GM18508 (cell line): ENCODE results near the gene CEMP1.
"Not testable (repeated sequence)": the region's sequence is repeated elsewhere in the genome, so short reads cannot be mapped to it uniquely, and the experiment has no call there.

Experiments used
- ATAC-seq: cut with Tn5 transposase; IDR thresholded peaks from one replicate; pipeline ENCODE4 v1.9.1; 2021; ENCODE audit warnings: moderate number of reproducible peaks; ENCODE audit not compliant: insufficient read depth, unreplicated experiment

CEMP1 gene, protein sequence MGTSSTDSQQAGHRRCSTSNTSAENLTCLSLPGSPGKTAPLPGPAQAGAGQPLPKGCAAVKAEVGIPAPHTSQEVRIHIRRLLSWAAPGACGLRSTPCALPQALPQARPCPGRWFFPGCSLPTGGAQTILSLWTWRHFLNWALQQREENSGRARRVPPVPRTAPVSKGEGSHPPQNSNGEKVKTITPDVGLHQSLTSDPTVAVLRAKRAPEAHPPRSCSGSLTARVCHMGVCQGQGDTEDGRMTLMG

DNA sequence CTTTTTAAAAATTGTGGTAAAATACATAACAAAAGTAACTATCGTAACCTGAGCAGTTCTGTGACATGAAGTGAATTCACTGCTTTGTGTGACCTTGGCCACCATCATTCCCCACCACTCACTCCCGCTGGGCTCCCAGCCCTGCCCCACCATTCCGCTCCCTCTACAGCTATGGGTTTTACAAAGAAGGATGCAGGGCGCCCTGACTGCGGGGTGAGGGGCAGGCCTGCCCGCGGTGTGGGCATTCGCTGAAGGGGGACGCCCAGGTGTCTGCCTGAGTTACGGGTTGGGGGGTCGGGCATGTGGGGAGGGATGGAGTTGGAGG, at the start of gene CEMP1:
CEMP1 (minus strand) TSS at position 38 of the 325 bp plus-strand sequence. CDS start 335 bp downstream, outside the sequence.
- ATAC-seq: no peak

DNA sequence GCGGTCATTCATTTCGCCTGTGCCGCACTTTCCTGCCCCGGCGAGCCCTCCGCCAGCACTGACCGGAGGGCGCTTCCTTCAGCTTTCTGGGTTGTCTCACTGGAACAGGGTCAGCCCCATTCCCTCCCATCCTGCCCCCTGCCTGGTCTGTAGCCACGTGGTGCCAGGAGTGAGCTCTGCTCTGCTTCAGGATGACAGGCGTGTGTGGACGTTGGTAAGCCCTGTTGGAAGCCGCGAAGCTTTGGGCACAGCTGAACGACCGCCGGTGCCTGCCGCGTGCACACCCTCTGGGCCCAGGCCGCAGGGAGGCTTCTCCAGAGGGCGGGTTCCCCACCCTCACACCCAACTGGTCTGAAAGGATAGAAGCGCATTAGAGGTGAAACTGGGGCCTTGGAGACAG, 49.6 kb upstream of the CEMP1 start:
- ATAC-seq: not testable (repeated sequence)

DNA sequence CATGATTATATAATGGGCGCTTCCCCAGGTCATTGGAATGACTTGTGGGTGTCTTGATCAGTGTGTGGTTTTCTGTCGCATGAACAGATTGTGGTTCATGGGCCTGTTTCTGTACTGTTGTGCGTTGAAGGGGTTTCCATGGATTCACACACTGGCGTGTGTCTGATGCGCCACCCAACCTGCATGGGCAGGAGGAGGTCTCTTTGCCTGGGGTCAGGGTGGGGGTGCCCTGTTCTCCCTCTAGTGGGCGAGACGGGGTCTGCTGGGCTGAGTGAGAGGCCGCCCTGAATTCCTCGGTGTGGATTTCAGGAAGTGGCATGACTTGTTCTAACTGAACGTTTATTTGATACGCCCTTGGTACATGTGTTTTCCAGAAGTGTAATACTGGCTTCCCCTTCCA, 48.9 kb upstream of the CEMP1 start:
- not testable (repeated sequence) for ATAC-seq

DNA sequence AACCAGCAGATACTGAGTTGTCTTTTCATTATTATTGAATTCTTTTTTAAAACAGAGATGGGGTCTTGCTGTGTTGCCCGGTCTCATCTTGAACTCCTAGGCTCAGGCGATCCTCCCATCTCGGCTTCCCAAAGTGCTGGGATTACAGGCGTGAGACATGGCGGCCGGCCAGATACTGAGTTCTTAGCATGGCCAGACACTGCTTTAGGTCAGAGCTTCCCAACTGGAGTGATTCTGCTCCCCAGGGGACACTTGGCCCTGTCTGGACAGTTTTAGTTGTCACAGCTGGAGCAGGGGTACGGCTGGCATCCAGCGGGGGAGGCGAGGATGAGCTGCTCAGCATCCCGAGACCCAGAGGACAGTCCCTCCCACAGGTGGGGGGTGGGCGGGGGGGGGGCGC, 47.7 kb upstream of the CEMP1 start:
- ATAC-seq: not testable (repeated sequence)

DNA sequence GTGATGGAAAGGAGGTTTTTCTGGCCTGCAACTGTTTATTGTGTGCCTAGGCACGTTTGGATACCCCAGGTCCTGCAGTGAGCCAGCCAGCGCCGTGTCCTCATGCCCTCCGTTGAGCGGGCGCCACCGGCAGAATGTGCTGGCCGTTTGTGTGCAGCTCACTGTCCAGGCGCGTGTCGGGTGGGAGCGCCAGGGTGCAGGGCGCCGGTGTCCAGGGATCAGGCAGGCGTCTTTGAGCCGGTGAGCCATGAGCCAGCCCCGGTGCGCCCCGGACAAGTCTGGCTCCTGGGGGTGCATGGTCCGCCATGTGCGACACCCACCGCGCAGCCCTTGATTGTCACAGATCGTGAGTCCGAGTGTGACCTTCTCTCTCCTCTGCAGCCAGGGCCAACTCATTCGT, 45.8 kb upstream of the CEMP1 start:
- ATAC-seq: not testable (repeated sequence)

DNA sequence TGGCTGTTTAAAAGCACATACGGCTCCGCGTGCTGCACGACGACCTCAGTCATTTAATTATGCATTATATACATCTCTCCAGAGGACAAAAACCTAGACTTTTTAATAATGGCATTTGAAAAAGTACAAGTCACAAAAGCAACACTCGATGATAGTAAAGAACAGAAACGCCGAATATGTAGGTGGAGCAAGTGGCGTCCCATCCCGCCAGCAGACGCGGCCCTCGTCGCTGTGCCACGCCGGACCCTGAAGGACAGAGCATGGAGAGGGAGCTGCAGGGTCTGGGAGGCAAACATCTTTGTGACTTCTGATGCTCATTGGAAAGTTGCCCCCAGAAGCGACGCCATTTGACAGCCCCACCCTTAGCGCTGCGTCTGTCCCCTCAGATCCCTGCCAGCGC, 44.6 kb upstream of the CEMP1 start:
- ATAC-seq: not testable (repeated sequence)

DNA sequence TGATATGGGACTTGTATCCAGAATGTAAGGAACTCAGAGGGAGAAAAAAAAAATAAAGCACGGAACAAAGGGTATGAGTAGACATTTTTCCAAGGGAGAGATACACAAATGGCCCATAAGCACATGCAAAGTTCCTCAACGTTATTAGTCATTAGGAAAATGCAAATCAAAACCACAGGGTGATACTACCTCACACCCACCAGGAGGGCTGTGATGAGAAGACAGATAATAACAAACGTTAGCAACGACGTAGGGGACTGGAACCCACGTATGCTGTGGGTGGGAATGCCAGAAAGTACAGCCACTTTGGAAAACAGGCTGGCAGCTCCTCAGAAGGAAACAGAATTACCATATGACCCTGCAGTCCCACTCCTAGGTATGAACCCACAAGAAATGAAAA, 41.5 kb upstream of the CEMP1 start:
- ATAC-seq: not testable (repeated sequence)

DNA sequence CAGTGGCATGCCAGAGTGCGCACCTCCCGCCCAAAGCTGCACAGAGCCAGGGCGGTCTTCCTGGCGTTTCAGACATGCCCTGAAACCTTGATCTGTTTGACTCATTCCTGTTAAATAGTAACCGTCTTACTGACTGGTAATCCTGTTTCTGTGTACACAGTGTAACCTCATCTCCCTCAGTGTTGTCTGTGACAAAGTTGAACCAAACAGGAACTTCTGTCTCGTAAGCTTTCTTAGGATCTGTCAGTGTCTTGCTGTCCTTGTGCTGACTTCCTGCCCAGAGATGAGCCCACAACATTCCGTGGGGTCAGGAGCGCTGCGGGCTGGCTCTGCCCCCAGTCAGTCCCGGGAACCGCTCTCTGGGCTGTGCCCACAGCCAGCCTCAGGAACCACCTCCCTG, 37.4 kb upstream of the CEMP1 start:
- not testable (repeated sequence) for ATAC-seq

DNA sequence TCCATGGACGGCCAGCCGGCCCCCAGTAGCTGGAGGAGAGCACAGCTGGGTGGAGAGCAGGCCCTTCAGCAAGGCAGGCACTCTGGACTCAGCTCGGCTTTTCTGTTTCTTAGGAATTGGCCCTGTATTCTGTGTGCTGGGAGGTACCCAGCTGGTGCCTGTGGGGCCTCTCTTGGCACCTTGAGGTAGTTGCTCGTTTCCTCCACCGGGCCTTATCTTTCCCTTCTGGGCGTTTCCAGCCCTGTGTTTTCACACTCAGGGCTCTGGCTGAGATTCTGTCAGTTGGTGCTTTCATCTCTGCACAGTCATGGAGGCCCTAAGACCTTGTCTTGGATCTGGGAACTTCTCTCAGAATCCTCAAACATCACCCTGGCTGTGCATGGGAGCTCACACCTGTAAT, 36.3 kb upstream of the CEMP1 start:
- not testable (repeated sequence) for ATAC-seq

DNA sequence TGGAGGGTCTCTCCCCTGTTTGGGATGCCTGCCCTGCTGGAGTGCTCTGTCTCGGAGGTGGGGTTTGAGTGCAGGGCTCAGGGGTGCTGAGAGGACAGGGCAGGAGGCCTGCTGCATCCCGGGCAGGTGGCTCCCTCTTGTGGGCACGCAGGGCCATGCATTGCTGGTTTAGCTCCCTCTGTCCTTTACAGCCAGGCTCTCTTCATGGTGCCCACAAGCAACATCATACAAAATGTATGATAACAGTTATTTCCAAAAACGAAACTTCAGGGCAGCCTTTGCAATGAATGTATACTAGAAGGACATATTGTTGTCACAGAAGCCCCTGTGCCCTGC, 29.6 kb upstream of the CEMP1 start:
- not testable (repeated sequence) for ATAC-seq

DNA sequence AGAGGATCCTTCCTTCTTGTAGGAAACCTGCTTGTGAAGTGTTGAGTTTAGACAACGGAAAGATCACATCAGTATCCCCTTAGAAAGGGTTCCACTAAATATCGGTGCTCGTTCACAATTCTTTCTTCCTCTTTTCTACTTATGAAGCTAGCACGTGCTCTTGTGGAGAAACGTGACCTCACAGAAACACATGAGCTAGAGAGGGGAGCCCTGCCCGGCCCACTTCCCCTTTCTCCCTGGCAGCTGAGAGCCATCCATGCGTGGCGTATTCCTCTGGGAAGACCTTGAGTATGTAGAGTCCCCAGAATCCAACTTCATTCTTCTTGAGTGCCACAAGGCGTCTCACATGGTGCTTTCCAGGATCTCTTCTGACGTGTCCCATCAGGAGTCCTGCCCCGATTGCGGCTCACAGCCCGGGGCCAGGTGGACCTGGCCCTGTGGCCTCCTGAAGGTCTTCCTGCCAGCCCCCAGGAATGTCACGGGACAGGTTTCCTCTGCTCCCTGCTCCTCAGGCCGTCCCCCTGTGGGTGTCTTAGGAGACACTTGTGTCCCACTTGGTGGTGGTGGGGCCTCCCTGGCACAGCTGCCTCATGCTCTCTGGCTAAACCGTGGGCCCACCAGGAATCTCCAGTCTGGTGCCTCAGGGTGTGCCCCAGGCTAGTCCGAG, 29.1 kb upstream of the CEMP1 start:
- ATAC-seq: not testable (repeated sequence)

DNA sequence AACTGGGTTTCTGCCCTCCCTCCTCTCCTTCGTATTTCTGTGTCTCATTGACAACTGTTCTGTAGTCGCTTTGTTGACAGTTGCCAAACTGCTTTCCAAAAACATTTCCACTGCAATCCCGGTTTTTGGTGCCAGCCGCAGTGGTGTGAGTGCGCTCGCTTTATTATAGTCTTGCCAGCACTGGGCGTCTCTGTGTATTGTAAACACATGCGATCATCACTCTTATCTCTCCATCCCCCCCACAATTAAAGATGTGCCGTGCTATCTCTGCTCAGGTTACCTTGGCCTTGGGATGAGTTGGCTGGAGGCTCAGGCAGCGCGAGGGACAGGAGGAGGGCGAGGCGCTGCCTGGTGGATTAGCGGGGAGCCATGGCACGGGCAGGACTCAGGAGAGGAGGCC, 25.9 kb upstream of the CEMP1 start:
- not testable (repeated sequence) for ATAC-seq

DNA sequence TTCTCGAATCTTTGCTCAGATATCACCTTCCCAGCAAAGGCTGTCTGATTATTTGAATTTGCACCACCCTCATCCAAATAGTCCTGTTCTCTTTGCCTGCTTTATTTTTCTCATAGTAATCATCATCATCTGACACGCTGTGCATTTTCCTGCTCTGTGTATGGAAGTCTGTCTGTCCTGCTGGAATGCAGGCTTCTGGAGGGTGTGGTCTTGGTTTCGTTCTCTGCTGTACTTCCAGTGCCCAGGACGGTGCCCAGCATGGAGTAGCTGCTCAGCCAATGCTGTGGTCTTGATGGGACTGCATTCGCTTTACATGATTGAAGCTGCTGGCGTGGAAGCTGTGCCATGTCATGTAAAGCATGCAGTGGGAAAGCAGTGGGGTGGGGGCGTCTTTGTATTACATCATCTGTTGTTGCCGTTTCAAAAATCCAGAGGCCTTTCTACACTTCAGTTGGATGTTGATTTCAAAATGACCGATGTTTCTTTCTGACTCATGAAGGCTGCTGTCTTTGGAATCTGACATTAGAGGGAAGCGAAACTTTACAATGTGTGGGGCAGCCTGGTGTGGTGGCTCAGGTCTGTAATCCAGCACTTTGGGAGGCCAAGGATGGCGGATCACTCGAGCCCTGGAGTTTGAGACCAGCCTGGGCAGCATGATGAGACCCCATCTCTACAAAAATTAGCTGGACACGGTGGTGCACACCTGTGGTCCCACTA, 23.7 kb upstream of the CEMP1 start:
- ATAC-seq: not testable (repeated sequence)

DNA sequence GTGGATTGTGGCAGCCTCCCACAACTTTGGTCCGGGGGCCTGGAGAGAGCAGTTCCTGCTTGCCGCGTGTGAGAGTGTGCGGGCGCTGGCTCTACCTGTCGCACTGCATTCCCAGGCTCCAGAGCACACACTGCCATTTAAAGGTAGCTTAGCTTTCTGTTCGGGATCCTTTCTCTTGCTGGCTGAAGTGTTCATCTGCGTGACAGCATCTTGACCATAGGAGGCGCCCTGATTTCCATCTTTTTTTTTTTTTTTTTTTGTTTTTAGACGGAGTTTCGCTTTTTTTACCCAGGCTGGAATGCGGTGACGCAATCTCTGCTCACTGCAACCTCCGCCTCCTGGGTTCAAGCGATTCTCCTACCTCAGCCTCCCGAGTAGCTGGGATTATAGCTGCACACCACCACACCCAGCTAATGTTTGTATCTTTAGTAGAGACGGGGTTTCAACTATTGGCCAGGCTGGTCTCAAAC, 20.2 kb upstream of the CEMP1 start:
- not testable (repeated sequence) for ATAC-seq

DNA sequence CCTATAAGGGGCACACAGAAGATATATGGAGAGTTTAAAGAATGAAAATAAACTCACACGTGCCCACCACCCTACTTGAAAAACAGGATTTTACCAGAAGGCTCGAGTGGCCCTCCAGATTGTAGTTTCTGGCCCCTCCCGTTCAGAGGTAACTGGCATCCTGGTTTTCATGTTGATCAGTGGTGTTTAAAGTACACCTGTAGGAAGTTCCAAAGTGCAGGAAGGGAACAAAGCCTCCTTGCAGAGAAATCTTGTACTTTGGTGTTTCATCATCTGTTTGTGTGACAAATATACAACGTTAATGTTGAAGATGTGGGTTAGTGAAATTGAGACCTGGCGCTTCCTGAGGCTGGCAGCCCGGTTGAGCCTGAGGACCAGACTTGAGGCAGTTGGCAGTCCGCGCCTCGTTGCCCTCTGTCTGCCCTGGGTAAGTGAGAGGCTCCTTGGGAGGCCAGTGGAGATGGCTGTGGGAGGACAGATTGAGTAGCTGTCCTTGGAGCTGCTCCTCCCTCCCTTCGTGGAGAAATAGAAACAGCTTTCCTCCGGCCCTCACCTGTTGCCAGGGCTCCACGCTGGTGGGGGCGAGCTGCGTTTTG, 19.2 kb upstream of the CEMP1 start:
- not testable (repeated sequence) for ATAC-seq

DNA sequence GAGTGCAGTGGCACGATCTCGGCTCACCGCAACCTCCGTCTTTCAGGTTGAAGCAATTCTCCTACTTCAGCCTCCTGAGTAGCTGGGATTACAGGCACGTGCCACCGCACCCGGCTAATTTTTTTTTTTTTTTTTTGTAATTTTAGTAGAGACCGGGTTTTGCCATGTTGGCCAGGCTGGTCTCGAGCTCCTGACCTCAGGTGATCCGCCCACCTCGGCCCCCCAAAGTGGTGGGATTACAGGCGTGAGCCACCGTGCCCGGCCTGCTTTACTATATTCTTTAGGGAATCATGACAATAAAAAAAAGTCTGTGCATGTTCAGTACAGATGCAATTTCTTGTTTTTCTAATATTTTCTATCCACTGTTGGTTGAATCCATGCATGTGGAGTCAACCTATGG, 12.6 kb upstream of the CEMP1 start:
- not testable (repeated sequence) for ATAC-seq

DNA sequence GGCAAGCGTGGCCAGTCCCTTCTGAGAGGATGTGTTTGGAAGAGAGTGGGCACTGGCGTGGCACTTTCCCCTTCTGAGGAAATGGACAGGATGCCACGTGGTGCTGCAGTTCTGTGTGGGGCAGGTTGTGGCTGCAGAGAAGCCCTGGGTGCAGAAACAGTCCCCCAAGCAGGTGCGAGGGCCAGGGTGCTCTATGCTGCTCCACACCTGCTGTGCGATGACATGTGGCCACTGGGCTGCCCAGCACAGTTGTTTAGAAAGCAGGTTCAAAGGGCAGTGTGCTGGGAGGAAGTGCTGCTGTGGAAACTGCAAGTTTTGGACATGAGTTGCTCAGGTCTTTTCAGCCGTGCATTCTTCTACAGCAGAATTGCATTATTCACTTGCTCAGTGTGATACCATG, 10.2 kb upstream of the CEMP1 start:
- not testable (repeated sequence) for ATAC-seq

DNA sequence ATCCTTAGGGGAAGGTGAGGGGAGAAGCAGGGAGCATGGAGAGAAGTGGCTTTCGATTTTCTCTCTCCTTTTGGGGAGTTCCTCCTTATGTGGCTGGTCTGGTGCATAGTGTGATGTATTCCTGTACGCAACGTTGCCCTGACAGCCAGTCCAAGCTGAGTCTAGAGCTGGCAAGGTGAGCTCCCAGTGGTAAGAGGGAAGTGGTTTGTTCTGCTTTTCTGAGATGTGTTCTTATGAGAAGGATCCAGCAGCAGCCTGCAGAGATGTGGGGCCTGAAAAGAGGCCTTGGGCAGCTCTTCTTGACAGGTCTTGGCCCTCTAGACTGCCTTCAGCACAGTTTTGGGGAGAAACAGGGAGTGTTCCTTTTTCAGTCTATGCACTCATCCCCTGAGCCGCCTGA, 9.7 kb upstream of the CEMP1 start:
- not testable (repeated sequence) for ATAC-seq

DNA sequence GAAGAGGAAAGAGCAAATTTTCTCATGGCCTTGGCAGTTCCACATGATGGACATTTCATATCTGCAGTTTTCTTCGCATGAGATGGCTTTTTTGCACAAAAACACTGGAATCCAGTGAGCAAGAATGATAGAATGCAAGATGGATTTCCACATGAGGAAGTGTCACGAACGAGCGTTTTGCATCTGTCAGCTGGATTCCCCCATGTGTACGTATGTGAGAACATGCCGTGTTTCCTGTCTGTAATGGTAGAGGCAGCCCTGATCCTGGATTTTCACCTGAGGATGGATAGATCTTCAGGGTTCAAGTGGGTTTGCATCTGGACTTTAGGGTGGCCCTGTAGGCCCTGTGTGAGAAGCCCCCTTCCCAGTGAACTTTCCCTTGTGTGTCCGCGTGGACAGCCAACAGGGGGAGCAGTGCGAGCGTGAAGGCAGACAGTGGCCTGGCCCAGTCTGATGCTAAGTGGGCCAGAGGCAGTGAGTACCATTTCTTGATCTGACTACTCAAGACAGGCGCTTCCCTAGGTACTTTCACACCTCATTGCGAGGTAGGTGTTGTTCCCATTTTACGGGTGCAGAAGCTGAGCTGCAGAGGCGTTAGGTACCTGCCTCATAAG, 8.7 kb upstream of the CEMP1 start:
- ATAC-seq: not testable (repeated sequence)

DNA sequence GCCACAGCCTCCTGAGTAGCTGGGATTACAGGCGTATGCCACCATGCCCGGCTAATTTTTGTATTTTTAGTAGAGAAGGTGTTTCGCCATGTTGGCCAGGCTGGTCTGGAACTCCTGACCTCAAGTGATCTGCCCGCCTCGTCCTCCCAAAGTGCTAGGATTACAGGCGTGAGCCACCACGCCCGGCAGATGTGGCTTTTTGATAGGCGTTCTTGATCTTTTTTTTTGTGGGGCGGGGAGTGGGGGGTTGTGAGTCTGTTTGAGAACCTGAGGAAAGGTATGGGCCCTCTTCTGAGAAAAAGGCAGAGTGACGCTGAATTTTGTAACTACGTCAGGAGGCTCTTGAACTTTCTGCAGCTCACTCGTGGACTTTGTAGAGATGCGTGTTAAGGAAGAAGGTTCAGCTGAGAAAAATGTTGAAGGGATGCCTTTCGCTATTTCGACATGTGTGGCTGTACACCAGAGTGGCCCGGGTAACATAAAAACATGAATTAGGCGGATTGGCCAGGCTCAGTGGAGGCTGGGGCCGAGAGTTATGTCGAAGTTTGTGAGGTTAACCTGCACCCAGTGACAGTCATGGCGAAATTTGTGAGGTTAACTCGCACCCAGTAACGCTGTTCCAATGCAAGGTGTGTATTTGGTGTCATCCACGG, 8.1 kb upstream of the CEMP1 start:
- not testable (repeated sequence) for ATAC-seq
